Endothelial cell of umbilical vein (primary cell): Measurements from ENCODE around the gene PDE6B. TPM values are rescaled to one million over a fixed set of nuclear protein-coding genes. Genes with fewer than 3 reads are reported as not detected.

Experiments
- BruUV-seq: library from RNA; stranded (reverse); fragments of 400-500 nt; replicated peaks from 2 replicates; lab custom pipeline; 2021; lab: Mats Ljungman, UMichigan
- CTCF ChIA-PET: fragments of 300-600, 350-600 bp; sonication (Branson Sonifier 250); formaldehyde crosslinking; loops from one replicate; lab custom pipeline; 2021; ENCODE audit warnings: antibody characterized with exemption, inconsistent platforms; lab: Charles Lee
- POLR2A ChIA-PET: fragments of 300-600, 350-600 bp; sonication (Branson Sonifier 250); formaldehyde crosslinking; loops from one replicate; lab custom pipeline; 2021; ENCODE audit warnings: antibody characterized with exemption, inconsistent platforms; lab: Charles Lee
- DNase-seq: peaks from one replicate; pipeline ENCODE4 v3.0.0-alpha.2; 2011; ENCODE audit warnings: low read depth, low spot score
- FAIRE-seq: peaks from 2 replicates; lab custom pipeline; 2011; peaks lifted over from hg19 to GRCh38; lab: Jason Lieb, UNC
- H2AFZ ChIP-seq: 2 replicates; pipeline ENCODE4 v1.6.0; 2012; ENCODE audit warnings: low read depth, low read length, control low read depth, inconsistent platforms
- H3K27ac ChIP-seq: 2 replicates; pipeline ENCODE4 v1.5.1; 2011; ENCODE audit warnings: low read depth, mild to moderate bottlenecking, control low read depth, low read length, moderate library complexity; ENCODE audit not compliant: insufficient read depth
- H3K27me3 ChIP-seq, 2 experiments: 2 replicates each; pipeline versions ENCODE4 v1.6.0 to v1.6.1; 2011; ENCODE audit warnings: low read length in 2 of 2, mixed read lengths in 1 of 2; ENCODE audit not compliant: control insufficient read depth in 2 of 2, insufficient read depth in 2 of 2
- H3K36me3 ChIP-seq, 2 experiments: 2 replicates in 1 of 2; 3 replicates in 1 of 2; pipeline ENCODE4 v1.5.1; 2011; ENCODE audit warnings: low read length in 2 of 2, mild to moderate bottlenecking in 1 of 2, moderate library complexity in 1 of 2; ENCODE audit not compliant: control insufficient read depth in 2 of 2, insufficient read depth in 2 of 2; ENCODE audit errors: extremely low read depth in 1 of 2
- H3K4me1 ChIP-seq: 3 replicates; pipeline ENCODE4 v1.5.1; 2011; ENCODE audit warnings: mild to moderate bottlenecking, low read length; ENCODE audit not compliant: control insufficient read depth, insufficient read depth; ENCODE audit errors: extremely low read depth
- H3K4me2 ChIP-seq: 2 replicates; pipeline ENCODE4 v1.6.1; 2011; ENCODE audit warnings: low read length, control low read depth, mixed read lengths; ENCODE audit not compliant: insufficient read depth
- H3K4me3 ChIP-seq, 3 experiments: fragments of 200-600 bp in 1 of 3; sonication (generic), shearing (Covaris generic) in 1 of 3; replicated peaks in 1 of 3; 2 replicates each; pipeline ENCODE4 v1.5.1; 2011 to 2016; ENCODE audit warnings: control low read depth in 3 of 3, low read length in 3 of 3, mild to moderate bottlenecking in 2 of 3, inconsistent platforms in 1 of 3, low read depth in 1 of 3, moderate library complexity in 1 of 3; ENCODE audit not compliant: insufficient read depth in 1 of 3
- H3K79me2 ChIP-seq: 2 replicates; pipeline ENCODE4 v1.6.0; 2012; ENCODE audit warnings: low read length, inconsistent platforms; ENCODE audit not compliant: control insufficient read depth, insufficient read depth
- H3K9ac ChIP-seq: replicated peaks from 2 replicates; pipeline ENCODE3; 2011; ENCODE audit warnings: low read length, control low read depth; ENCODE audit not compliant: insufficient read depth; ENCODE audit errors: extremely low read depth
- H3K9me1 ChIP-seq: replicated peaks from 3 replicates; pipeline ENCODE4 v1.6.0; 2011; ENCODE audit warnings: mild to moderate bottlenecking, low read length; ENCODE audit not compliant: control insufficient read depth, insufficient read depth; ENCODE audit errors: extremely low read depth
- H3K9me3 ChIP-seq: replicated peaks from 2 replicates; pipeline ENCODE4 v1.5.1; 2012; ENCODE audit warnings: low read length, inconsistent platforms; ENCODE audit not compliant: control insufficient read depth, insufficient read depth
- H4K20me1 ChIP-seq: replicated peaks from 2 replicates; pipeline ENCODE3; 2011; ENCODE audit warnings: mild to moderate bottlenecking, low read length; ENCODE audit not compliant: control insufficient read depth, insufficient read depth; ENCODE audit errors: extremely low read depth
- EZH2 ChIP-seq: IDR thresholded peaks from 2 replicates; pipeline ENCODE4 v1.6.1; 2012; ENCODE audit warnings: borderline replicate concordance, low read depth, mild to moderate bottlenecking, moderate library complexity, low read length, inconsistent platforms; ENCODE audit not compliant: severe bottlenecking
- FOS ChIP-seq: IDR thresholded peaks from 2 replicates; pipeline ENCODE4 v1.6.1; 2011; ENCODE audit warnings: mild to moderate bottlenecking, low read length, moderate library complexity, borderline replicate concordance; ENCODE audit not compliant: insufficient read depth
- GATA2 ChIP-seq: IDR thresholded peaks from 2 replicates; pipeline ENCODE4 v1.7.0; 2011; ENCODE audit warnings: low read depth, mild to moderate bottlenecking, moderate library complexity, mixed read lengths, low read length; ENCODE audit not compliant: insufficient read length, insufficient read depth
- JUN ChIP-seq: IDR thresholded peaks from 2 replicates; pipeline ENCODE4 v1.6.1; 2011; ENCODE audit warnings: borderline replicate concordance, low read depth; ENCODE audit not compliant: insufficient read length, insufficient read depth
- MYC ChIP-seq: IDR thresholded peaks from one replicate; pipeline ENCODE4 v1.6.1; 2011; ENCODE audit warnings: mild to moderate bottlenecking, low read depth, low read length
- POLR2A ChIP-seq: IDR thresholded peaks from 2 replicates; pipeline ENCODE4 v1.6.1; 2012; ENCODE audit warnings: low read depth, mild to moderate bottlenecking, control low read depth, low read length
- POLR2AphosphoS5 ChIP-seq: IDR thresholded peaks from 2 replicates; pipeline ENCODE4 v1.6.1; 2012; ENCODE audit warnings: low read depth, mild to moderate bottlenecking, control low read depth, low read length, moderate library complexity; ENCODE audit not compliant: insufficient read depth
- dilution Hi-C: fragments of 300-500 bp; cut with MboI; formaldehyde crosslinking; loops from one replicate; pipeline ENCODE4 v1.15.0; 2019; ENCODE audit warnings: low sequenced_read_pairs; ENCODE audit not compliant: extremely low pct_ligation_motif_present
- intact Hi-C: fragments of 100-400 bp; cut with micrococcal nuclease; formaldehyde crosslinking; loops from one replicate; pipeline ENCODE4 v1.10.0; 2022
- polyA plus RNA-seq, 4 experiments: library from polyadenylated mRNA; depleted of rRNA in 3 of 4; stranded (reverse) in 3 of 4; unstranded in 1 of 4; fragments of >200 nt; gene quantifications; 2 replicates each; pipeline versions ENCODE4 v1.2.1 to v1.2.3, GENCODE V29; 2011 to 2012; ENCODE audit warnings: missing spikeins in 1 of 4
- total RNA-seq: library from RNA; stranded (reverse); gene quantifications from 2 replicates; pipeline ENCODE4 v1.2.3, GENCODE V29; 2021
- TF ChIP-seq, protein P1 (sequence below), 2 donors: IDR thresholded peaks; 1 replicate in 1 of 2; 2 replicates in 1 of 2; pipeline ENCODE4 v1.5.1; 2011; ENCODE audit warnings: low read length in 2 of 2, mild to moderate bottlenecking in 2 of 2, moderate library complexity in 2 of 2, control low read depth in 1 of 2, inconsistent platforms in 1 of 2, low read depth in 1 of 2; ENCODE audit not compliant: insufficient read depth in 1 of 2; ENCODE audit errors: extremely low read depth in 1 of 2
- TF ChIP-seq, protein P2 (sequence below): IDR thresholded peaks from 2 replicates; pipeline ENCODE4 v1.6.1; 2011; ENCODE audit not compliant: insufficient read depth, insufficient read length

The PDE6B gene
- total and polyA plus RNA-seq, 2 donors (not counting 3 experiments of a cell fraction or from before 2014, with no cell fraction given), result 0.77 to 1.8 TPM

DNA sequence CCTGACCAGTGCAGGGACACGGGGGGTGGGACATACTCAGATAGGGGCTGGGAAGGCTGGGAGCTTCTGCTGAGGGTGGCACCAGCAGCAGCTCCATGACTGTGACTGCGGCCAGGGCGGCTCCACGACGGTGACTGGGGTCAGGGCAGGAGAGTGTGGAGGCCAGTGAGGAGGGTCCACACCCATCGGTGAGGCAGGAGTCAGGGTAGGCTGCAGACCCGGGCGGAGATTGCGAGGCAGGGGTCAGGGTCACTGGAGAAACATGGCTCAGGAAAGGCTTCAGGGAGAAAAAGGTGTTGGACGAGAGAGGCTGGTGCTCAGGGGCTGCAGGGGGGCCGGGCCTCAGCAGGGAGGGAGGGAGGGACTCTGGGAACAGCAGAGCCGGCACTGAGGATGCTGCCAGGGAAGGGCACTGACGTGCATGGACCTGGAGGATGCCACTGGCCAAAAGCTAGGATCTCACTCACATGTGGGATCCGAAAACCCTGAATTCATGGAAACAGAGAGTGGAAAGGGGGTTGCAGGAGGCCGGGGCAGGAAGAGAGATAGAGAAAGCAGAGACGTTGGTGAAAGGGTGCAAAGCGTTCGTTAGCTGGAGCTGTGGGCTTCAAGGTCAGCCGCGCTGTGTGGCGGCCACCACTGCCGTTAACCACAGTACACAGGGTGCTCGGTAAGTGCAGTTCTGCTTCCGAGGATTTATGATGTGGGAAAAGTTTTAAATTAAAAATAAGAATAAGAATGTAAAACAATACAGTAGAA is 26.7 kb downstream of the PDE6B start:
- H3K4me1 ChIP-seq, result no peaks in the 10 kb centered on the region
- FAIRE-seq (no peak), DNase-seq (no peak)
- TF ChIP-seq, protein P1, sequence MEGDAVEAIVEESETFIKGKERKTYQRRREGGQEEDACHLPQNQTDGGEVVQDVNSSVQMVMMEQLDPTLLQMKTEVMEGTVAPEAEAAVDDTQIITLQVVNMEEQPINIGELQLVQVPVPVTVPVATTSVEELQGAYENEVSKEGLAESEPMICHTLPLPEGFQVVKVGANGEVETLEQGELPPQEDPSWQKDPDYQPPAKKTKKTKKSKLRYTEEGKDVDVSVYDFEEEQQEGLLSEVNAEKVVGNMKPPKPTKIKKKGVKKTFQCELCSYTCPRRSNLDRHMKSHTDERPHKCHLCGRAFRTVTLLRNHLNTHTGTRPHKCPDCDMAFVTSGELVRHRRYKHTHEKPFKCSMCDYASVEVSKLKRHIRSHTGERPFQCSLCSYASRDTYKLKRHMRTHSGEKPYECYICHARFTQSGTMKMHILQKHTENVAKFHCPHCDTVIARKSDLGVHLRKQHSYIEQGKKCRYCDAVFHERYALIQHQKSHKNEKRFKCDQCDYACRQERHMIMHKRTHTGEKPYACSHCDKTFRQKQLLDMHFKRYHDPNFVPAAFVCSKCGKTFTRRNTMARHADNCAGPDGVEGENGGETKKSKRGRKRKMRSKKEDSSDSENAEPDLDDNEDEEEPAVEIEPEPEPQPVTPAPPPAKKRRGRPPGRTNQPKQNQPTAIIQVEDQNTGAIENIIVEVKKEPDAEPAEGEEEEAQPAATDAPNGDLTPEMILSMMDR (IDR thresholded peaks at IDR 0.05; ENCODE audit: extremely low read depth in 1 of 2, insufficient read depth in 1 of 2, low read depth in 1 of 2, low read length in 2 of 2), result no peak
- TF ChIP-seq GATA2 (no peak), MYC (no peak), POLR2AphosphoS5 (no peak), JUN (no peak), FOS (no peak), POLR2A (no peak), EZH2 (no peak)
- TF ChIP-seq, protein P2, sequence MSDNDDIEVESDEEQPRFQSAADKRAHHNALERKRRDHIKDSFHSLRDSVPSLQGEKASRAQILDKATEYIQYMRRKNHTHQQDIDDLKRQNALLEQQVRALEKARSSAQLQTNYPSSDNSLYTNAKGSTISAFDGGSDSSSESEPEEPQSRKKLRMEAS, result no peak
- H3K36me3 ChIP-seq, result no peaks in the 10 kb centered on the region
- no peak overlapping the region for H3K4me3 ChIP-seq
- no peak overlapping the region for H3K9ac ChIP-seq
- H3K27me3 ChIP-seq, result no peaks in the 10 kb centered on the region
- ChIA-PET CTCF (no interaction called here), POLR2A (no interaction called here)
- no TSS peak for BruUV-seq
- H3K9me1 ChIP-seq, result no peaks in the 10 kb centered on the region
- no peaks in the 10 kb centered on the region for H3K79me2 ChIP-seq
- no peaks in the 10 kb centered on the region for H3K9me3 ChIP-seq
- H4K20me1 ChIP-seq, result no peaks in the 10 kb centered on the region
- intact Hi-C loops (no loop called here), dilution Hi-C loops (no loop called here)
- no peak overlapping the region for H2AFZ ChIP-seq
- H3K4me2 ChIP-seq, result no peak overlapping the region
- H3K27ac ChIP-seq, result no peak overlapping the region
